ENCODE measurements around the gene CDC42BPG.
"Not testable (repeated sequence)": the region's sequence is repeated elsewhere in the genome, so short reads cannot be mapped to it uniquely, and the experiment has no call there.

The CDC42BPG gene

DNA sequence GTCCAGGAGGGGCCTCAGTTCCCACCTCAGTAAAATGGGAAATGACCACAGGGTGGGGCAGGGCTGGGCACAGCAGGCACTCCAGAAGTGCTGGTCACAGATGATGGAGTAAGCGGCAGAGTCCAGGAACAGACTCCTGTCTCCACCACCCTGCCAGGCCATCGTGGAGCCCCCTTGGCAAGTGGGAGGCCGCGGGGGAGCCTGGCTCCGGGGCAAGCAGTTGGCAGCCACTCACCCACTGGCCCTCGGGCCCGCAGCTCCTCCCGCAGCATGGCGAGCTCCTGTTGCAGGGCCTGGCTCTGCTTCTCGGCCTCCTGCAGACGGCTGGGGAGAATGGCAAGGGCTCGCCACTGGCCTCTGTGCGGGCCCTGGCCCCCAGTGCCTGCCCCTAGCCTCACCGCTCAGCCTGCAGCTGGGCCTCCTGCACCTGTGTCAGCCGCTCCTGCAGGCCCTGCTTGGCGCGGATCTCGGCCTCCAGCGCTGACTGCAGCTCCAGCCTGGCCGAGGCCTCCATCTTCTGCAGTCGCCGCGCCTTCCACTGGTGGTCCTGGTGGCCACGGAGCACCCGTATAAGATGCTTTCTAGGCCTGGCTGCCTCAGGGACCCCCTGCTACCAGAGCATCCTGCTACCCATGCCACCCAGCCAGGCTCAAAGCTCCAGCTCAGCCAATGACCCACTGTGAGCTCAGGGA, 10.3 kb downstream of the CDC42BPG start:
- DNase-seq, result no peak

DNA sequence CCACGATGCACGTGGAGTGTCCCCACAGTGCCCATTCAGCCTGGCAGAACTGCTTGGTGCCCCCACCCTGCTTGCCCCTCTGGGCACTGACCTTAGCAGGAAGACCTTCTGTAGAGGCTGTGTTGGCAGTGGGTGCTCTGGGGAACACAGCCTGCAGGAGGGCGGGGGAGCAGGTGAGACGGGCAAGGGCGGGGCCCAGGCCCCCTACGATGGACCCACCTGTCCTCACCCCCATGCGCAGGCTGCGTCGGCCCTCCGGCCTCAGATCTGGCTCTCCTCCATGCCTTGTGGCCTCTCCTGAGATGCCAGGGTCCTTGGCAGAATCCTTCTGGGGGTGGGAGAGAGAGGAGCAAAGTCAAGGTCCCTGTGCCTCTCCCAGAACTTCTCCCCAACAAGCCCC, 10.9 kb downstream of the CDC42BPG start:
- no peak for DNase-seq

DNA sequence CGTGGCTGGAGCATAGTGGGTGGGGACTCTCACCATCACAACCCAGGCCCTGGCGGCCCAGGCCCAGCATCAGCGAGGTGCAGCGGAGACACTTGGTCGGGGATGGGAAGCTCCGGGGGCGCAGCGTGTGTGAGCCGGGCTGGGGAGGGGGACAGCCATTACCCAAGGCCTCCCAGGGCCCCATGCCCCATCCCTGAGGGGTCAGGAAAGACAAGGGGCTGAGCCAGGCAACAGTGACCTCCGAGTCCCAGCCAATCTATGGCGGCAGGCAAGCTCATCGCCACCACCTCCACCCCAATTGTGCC, 11.3 kb downstream of the CDC42BPG start:
- DNase-seq, result no peak

DNA sequence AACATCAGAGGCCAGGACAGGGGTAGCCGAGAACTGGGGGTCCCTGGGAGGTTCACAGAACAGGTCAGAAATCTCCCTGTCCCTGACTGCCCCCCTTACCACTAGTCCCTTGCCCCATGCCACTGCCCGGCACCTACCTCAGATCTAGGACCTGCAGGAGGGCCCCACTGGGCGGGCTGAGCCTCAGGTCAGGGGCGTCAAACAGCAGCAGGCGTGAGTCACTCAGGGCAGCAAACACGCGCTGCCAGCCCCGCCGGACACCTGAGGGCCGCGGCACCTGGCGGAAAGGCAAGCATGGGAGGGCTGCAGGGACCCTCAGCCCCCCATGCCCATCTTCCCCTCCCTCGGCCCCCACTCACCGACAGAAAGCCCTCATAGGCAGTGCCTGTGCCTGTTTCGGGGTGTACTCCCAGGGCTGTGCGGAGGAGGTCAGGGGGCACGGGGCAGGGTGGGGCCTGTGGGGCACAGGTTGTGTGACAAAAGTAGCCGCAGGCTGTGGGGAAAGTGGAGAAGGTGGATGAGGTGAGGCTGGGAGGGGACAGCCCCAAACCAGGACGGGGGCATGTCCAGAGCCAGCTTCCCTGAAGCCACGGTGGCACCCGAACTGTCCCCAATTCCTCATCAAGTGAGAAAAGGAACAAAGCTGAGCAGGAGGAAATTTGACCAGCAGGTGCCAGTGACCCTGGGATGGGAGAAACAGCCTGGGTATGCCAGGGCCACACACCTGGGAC, 11.8 kb downstream of the CDC42BPG start:
- no peak for DNase-seq

DNA sequence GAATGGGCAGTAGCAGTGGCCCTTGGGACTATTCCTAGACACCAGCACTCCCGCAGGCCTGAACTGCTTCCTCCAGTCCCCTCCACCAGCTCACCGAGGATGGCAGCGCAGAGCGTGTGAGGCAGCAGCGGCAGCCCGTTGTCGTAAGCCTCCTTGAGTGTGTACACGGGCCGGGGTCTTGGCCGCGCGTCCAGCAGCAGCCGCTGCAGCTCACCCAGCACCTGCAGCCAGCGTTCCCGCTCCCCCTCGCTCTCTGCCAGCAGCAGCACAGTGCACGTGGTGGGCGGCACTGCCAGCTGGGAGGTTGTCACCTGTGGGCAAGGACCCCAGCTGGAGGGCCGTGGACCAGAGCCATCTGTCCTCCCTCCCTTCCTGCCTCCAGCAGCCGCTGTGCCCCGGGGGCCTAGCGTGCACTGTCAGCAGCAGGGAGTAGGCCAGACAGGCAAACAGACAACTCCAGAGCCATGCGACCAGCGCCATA, 13.0 kb downstream of the CDC42BPG start:
- DNase-seq, result no peak

DNA sequence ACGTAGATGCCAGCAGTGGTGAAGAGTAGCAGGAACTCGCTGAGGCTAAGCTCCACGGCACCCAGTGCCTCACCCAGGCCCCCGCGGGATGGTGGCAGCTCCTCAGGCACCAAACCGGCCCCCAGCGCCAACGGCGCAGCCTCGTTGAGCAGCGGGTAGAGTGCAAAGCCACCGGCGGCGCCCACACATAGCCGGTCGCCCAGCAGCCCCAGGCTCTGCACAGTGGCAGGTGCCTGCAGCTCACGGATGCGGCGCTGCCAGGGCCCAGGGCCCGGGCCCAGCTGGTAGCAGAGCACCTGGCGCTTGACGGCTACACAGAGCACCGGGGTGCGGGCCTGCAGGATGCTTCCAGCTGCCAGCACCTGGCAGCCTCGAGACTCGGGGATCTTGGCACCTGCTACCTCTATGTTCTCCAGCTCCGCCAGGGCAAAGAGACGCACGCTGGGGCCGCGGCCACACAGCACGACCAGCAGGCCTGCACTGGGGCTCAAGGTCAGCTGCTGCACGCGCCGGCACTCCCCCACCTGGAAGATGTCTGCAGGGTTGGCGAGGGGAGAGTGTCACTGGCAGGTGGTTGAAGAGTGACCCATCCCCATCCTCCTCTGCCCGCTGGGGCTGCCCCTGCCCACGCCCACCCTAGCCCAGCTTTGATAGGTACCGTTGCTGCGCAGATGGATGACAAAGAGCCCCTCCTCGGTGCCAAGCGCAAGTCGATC, 14.8 kb downstream of the CDC42BPG start:
- DNase-seq, result no peak

DNA sequence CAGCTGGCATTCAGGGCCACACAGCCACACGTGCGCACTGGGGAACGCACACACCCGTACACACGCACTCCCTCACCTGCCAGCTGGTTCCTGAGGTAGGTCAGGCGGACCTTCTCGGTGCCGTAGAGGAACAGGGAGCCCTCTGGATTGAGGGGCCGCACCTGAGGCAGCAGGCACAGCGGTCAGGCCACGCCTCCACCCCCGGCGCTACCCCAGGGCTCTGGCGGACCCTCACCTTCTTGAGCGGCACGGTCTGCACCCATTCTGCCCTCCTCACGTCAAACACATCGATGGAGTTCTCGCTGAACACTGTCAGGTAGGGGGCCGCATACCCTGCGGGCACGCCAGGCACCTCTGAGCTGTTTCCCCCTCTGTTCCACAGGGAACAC, 17.0 kb downstream of the CDC42BPG start:
- DNase-seq, result no peak

DNA sequence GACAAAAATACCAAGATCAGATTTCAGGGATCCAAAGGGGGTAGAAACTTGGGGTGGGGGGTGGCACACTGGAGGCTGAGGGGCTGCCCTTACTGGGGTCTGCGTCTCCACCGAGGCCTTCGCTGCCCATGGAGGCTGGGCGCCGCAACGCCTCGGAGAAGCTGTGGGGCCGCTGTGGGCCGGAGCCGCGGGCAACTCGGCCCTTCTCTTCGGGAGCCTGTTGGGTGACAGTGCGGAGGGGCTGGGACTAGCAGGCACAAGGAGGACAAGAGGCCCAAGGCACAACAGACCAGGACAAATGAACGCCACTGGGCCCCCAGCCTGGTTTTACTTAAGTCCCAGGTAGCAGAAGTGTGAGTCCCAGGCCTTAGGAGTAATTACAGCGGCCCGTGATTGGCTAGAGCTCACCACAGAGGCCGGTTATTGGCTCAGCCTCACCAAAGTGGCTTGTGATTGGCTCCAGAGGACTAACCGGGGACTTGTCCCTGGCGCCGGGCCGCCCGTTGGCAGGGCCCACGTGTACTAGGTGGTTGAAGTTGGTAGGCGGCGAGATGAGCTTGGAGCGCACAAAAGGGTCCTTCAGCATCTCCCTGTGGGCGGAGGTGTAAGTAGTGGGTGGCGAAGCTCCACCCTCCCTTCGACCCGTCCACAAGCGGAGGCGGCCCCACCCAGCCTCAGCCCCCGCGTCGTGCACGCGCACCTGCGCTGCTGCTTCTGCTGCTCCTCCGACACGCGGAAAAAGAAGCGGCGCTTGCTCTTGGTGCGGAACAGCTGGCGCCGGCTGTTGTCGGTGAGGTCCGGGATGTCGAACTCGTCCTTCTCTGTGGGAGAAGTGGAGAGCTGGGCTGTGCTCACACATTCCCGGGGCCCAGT, 17.6 kb downstream of the CDC42BPG start:
- no peak for DNase-seq

DNA sequence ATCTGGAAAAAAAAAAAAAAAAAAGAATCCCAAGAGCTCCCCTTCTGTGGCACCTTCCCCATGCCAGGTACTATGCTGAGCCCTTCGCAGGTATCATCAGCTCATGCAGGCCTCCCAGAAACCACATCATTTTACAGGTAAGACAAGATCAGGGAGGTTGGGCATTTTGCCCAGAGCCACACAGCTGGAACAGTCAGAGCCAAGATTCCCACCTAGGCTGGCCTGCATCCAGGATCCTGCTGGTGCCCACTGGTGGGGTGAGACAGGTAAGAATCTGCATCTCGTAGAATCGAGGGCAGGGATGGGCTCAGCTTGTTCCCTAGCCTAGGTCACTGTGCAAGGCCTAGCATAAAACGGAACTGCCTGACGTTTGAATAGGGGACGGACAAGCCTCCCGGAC, 18.4 kb downstream of the CDC42BPG start:
- DNase-seq, result no peak

DNA sequence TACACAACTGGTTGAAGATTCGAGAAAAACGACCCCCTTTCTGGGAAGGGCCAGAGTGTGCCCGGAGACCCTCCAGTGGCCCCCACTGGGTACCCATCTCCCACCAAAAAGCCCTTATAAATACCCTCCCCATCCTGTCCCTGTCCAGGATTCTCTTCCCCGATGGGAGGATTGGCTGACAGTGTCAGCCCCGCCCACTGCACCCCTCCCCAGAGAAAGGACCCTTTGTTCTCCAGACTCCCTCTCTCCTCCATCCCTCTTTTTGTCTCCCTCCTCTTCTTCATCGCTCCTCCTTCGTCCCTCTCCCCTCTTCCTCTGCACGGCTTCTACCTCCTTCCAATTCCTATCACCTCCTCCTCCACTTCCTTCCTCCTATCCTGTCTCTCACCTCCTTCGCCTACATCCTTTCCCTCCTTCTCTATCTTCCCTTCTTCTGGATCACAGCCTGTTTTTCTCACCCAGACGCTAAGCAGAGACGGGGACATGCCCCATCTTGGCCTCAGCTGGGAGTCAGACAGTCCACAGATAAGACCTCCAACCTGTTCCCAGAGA, 20.8 kb downstream of the CDC42BPG start:
- no peak for DNase-seq

DNA sequence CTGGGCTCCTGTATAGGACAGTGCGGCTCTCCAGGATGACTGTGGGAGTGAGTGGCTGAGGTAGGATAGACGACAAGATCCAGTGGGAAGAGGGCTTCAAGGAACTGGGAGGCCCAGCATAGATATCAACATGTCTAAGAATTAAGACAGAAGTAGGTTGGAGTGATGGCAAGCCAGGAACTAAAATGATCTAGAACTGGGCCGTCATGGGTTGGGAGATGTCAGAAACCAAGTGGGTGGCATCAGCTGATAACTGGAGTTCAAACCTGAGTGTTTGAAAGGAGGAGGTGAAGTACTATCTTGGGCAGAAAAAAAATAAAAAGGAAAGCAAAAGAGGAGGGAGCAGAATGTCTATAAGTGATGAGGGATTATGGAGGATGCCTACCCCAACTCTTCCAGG, 27.0 kb downstream of the CDC42BPG start:
- no peak for DNase-seq

DNA sequence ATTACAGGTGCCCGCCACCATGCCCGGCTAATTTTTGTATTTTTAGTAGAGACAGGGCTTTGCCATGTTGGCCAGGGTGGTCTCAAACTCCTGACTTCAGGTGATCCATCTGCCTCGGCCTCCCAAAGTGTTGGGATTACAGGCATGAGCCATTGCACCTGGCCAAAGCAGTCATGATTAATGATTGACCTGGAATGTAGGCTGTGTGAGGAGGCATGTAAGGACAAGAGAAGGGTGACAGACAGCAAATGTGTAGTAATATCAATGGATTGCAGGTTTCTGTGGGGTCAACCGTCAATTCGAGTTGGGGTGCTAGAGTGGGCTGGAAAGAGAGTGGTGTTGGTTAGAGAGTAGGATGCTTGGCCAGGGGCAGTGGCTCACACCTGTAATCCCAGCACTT, 29.0 kb downstream of the CDC42BPG start:
- not testable (repeated sequence) for DNase-seq

DNA sequence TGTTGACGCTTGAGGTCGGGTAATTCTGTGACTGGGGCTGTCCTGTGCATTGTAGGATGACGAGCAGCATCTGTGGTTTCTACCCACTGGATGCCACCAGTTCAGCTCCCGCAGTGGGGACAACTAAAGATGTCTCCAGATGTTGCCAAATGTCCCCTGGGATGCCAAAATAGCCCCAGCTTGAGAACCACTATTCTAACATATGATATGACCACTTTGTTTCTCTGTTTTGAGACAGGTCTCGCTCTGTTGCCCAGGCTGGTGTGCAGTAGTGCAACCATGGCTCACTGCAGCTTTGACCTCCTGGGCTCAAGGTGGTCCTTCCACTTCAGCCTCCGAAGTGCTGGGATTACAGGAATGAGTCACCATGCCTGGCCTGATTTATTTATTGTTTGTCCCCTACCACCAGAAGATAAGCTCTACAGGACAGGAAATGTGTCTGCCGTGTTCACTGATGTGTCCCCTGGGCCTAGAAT, 29.7 kb downstream of the CDC42BPG start:
- no peak for DNase-seq

DNA sequence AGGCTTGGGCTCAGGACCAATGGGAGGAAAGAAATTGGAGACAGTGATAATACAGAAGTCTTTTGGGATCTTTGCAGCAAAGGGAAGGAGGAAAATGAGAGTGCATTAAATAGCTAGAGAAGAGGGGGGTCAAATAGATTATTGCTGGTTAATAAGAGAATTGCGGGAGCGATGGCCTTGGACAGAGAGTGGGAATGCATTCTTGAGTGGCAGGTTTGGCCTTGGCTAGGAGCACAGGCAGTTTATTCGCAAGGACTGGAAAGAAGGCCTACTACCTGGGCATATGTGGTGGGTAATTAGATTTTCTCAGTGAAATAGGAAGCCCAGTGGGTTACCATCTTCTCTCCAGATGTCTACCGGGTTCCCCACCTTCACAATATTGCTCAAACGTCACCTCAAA, 30.6 kb downstream of the CDC42BPG start:
- no peak for DNase-seq

DNA sequence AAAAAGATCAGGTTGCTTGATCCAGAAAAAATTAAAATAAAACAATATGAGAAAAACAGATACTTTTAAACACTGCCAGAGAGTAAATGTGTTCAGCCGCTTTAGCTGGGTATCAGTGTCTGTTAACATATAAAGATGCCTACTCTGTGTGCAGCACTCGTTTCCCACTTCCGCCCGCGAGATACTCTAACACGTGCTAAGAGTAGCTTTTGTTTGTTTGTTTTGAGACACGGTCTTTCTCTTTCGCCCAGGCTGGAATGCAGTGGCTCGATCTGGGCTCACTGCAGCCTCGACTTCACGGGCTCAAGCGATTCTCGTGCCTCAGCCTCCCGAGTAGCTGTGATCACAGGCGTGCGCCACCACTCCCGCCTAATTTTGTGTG, 33.6 kb downstream of the CDC42BPG start:
- no peak for DNase-seq

DNA sequence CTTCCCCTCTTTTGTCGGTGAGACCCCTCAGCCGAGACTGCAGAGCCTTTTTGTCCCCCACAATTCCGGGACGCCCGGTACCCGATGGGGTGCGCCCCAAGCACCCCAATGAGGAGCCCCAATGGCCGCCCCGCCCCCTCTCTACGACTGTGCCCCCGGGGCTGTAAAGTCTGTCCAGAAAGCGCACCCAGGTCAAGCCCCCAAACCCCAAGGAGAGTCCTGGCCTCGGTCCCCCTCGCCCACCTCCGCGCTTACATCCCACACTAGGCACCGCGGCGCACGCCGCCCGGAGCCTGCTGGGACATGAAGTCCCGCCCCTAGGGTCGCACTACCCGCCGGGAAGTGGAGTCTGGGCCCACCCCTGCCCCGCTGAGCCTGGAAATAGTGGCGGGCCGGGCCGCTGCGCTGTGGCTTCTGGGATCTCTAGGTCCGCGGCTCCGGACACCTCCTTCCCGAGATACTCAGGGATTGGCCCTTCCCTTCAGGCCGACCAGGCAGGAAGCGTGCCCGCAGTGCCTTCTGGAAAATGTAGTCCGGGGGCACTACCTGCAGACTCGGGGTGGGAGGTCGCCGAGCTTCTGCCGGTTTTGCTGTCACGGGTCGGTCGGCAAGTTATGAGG, 34.1 kb downstream of the CDC42BPG start, which contains the start of gene MEN1:
Gene MEN1, minus strand, starts transcription at position 281 of the 620 bp plus-strand sequence. CDS start 442 bp downstream, outside the sequence.
- DNase-seq, result peak; percentile 76

DNA sequence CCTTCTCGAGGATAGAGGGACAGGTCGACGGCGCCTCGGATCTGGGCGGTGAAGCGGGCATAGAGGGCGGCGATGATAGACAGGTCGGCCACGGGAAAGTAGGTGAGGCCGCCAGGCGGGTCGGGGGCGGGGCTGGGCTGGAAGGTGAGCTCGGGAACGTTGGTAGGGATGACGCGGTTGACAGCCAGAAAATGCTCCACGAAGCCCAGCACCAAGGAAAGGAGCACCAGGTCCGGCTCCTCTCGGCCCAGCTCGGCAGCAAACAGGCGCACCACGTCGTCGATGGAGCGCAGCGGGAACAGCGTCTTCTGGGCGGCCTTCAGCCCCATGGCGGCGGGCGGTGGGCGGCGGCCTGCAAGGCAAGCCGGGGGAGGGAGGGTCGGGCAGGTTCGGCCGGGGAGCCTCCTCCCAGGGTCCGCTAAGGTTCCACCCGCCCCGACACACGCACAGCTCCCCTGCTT, 34.6 kb downstream of the CDC42BPG start:
- DNase-seq, result no peak

DNA sequence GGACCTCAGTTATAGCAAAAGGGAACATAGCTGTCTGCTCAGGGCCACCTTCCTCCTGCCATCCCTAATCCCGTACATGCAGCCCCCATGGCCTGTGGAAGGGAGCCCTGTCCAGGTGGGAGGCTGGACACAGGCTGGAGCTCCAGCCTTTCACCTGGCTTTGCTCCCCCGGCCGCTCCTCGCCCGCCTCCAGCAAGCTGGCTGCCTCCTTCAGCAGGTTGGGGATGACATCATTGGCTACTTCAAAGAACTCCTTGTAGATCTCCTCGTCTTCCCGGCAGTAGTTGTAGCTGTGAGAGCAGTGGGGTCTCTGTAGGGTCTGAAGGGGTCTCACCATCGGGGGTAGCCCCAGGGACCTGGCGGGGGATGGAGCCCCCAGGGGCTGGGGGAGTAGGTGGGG, 39.0 kb downstream of the CDC42BPG start:
- DNase-seq, result no peak

DNA sequence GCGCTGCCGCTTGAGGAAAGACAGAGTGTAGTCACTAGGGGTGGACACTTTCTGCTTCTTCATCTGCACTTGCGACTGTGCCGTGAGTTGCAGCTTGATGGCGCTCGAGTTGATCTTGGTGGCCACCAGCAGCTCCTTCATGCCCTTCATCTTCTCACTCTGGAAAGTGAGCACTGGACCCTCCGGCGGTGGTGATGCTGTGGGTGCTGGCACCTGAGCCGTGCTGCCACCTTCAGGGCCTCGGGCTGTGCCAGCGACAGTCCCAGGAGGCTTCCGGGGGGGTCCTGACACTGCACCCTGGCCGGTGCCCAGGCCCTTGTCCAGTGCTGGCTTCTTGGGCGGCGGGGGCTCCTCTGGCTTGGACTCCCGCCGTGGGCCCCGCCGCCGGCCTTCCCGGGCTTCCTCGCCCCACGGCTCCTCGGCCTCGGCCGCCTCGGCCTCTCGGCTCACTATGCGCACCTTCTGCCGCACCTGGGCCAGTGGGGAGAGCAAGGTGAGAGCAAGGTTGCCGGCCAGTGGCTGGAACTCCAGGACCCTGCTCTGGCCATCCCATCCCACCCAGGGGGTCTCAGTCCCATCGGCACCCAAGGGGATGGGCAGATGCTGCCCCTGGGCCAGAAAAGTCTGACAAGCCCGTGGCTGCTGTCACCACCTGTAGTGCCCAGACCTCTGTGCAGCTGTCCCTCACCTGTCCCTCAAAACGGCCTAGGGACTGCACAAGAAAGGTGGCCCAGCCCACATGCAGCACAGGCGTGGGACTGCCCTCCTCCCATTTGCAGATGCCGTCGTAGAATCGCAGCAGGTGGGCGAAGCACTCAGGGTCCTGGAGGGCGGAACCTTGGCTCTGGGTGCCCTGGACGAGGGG, 39.9 kb downstream of the CDC42BPG start:
- DNase-seq, result no peak

DNA sequence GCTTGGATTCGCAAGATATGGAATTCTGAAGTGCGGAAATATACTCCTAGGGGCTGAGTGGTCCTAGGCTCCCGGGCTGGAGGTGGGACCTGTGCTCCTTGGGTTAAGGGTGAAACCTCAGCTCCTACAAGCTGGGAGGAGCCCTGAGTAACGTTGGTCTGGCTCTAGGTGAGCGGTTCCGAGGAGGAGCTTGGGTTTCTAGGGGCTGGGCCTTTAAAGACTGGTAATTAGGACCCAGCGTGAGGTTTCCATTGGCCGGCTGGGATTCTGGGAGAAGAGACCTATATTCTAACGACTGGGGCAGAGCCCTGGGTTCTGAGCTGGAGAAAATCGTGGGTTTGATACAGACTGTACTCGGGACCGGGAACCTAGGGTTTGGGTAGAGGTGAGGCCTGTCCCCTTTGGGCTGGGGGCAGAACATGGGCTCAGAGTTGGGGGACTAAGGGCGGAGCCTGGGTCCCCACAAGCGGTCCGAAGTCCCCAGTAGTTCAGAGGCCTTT, 40.6 kb downstream of the CDC42BPG start:
- DNase-seq, result no peak

All from NCI-H187 treated with DMSO at 0.1 percent for 48 hours (cell line).